IPS DF 19.7 (cell line): ENCODE results near the gene SLC35F1.
A peak's percentile ranks its signal among the peaks of the same experiment; 100 is the strongest.
"Not testable (repeated sequence)": the region's sequence is repeated elsewhere in the genome, so short reads cannot be mapped to it uniquely, and the experiment has no call there.

Experiments used
- DNase-seq: peaks from one replicate; pipeline ENCODE4 v3.0.0-alpha.2; 2013; ENCODE audit warnings: low read depth, low spot score

The SLC35F1 gene

GRCh38 chr6:117992856-117993255, 85.8 kb downstream of the SLC35F1 start:
- no peak for DNase-seq

DNA sequence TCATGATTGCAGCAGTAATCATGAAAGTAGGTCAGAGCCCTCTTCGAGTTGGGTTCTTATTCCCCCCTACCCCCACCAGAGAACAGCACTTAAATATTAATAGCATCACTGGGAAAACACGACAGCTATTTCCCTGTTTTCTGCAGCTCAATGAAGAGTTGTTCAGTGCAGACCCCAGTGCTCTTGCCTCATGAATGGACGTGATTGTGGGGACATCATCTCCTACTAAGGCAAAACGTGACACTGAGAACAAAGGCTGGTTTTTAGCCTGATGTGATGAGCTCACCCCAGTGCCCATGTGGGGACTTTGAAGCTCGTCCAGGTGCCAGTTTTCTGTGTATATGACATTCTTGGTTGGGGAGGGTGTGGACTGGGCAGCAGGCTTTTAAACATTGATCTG, 105.9 kb downstream of the SLC35F1 start:
- DNase-seq = no peak

- no peak for DNase-seq
These were observed 109.5 kb downstream of the SLC35F1 start for GRCh38 chr6:118016532-118016931.

- DNase-seq = no peak
These were observed 110.3 kb downstream of the SLC35F1 start for GRCh38 chr6:118017301-118017848.

DNA sequence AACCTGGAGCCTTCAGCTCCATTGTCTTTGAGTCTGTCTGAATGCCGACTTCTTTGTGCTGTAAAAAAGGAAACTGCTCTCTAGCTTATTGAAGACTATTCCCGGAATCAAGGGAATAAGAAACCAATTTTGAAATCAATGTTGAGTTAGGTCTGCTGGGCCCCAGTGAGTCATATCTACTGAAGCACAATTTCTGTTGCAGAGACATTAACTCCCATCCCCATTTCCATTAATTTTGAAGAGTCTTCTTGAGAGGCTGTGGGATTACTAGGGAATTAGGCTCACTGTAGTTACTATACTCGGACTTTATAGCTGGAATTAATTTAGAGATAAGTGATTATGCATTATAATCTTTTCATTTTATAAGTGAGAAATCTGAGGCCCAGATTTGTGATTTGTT, 116.7 kb downstream of the SLC35F1 start:
- DNase-seq = no peak

DNA sequence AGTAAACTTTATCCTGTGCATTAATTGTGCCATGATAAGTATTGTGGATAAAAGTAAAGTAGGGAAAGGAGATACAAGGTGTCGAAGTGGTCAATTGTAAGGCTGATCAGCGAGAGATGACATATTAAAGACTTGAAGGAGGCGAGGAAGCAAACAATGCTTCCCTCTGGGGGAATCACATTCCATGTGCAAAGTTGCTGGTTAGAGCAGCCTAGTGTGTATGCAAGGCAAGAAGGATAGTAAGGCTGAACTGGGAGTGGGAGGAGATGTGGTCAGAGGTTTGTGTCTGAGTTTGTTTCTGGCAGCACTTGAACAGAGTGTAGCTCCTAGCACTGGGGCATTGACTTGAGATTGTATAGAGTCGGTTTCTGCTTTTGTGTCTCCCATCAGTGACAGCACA, 122.9 kb downstream of the SLC35F1 start:
- peak; percentile 1 for DNase-seq

- not testable (repeated sequence) for DNase-seq
These were observed 130.4 kb downstream of the SLC35F1 start for GRCh38 chr6:118037479-118037878.

- no peak for DNase-seq
These were observed 135.8 kb downstream of the SLC35F1 start for GRCh38 chr6:118042855-118043254.

DNA sequence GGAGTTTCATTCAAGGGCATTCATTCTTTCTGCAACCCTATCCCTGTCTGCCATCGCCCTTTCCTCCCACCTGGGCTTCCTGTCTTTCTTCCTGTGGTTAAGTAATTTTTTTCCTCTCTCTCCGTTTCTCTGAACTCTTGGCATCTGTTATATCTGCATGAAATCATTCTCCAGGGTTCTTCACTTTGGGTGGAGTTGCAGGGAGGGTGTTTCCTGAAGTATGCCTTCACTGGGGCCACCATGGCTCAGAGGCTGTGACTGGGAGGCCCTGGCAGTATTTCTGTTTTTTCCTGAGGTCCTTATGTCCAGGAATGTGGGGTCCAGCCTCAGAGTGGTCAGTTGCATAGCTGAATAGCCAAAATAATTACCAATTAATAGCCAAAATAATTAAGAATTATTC, 137.2 kb downstream of the SLC35F1 start:
- DNase-seq = no peak

DNA sequence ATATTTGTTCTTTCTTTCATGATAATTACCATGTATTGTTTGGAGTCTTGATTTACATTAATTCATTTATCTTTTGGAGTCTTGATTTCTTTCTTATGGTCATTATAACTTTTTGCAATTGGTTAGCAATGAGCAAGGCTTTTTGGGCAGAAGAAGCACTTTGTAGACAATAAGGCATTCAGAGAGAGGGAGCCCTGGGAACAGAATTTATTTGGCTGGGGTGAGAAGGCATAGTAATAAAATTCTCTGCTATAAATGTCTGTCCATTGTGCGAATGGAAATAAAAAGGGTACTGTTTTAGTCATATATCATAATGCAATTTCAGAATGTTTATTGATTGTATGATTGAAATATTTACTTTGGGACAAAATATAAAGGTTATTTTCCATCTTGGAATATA, 147.0 kb downstream of the SLC35F1 start:
- DNase-seq = no peak

DNA sequence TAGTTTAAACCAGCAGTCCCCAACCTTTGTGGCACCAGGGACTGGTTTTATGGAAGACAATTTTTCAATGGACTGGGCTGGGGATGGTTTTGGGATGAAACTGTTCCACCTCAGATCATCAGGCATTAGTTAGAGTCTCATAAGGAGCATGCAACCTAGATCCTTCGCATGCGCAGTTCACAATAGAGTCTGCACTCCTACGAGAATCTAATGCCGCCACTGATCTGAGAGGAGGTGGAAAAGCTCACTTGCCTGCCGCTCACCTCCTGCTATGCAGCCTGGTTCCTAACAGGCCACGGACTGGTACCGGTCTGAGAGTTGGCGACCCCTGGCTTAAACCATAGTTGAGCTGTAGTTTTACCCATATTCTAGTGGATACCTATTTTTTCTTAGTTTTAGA, 154.6 kb downstream of the SLC35F1 start:
- no peak for DNase-seq

- no peak for DNase-seq
These were observed 173.5 kb downstream of the SLC35F1 start for GRCh38 chr6:118080547-118080946.

GRCh38 chr6:118083711-118084110, 176.6 kb downstream of the SLC35F1 start:
- DNase-seq = no peak

GRCh38 chr6:118085665-118086064, 178.6 kb downstream of the SLC35F1 start:
- DNase-seq = no peak

DNA sequence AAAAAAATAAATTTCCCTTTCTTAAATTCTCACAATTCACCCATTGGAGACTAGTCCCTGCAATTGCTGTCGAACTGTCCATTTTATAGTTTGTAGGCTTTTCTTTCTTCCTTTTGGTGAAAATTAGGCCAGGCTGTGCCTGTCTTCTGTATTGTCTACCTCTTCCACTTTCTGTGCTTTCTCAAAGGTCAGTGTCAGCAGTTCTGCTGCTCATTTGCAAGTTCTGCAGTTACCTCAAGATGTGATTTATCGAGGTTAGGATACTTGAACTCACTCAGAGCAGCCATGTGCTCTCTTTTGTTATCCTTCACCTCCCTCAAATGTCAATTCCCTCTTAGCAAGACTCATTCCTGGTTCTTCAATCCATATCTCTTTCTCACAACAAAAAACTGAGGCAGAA, 179.1 kb downstream of the SLC35F1 start:
- DNase-seq = no peak

DNA sequence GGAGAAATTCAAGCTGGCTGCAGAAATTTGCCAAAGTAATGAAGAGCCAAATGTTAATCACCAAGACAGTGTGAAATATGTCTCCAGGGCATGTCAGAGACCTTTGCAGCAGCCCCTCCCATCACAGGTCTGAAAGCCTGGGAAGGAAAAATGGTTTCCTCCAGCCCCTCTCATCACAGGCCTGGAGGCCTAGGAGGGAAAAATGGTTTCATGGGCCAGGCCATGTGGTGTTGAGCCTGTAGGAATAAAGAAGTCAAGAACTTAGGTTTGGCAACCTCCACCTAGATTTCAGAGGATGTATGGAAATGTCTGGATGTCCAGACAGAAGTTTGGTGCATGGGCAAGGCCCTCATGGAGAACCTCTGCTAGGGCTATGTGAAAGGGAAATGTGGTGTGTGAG, 185.0 kb downstream of the SLC35F1 start:
- DNase-seq = no peak

DNA sequence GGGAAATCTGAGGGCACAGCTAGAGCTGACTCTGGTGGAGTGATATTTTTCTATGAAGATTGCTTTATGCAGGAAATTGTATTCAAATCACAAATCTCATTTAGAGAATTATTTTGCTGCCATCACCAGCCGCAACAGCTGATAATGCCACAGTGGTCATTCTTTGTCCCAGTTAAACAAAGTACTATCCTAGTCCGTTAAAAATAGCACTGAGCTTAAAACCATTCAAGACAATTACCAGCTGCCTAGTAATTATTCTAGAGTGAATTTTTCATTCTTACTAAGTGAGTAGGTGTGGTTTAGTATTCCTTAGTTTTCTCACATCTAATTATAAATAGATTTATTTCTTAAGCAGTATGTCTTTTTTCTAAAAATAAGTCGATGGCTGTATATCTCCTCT, 190.5 kb downstream of the SLC35F1 start:
- DNase-seq = no peak

GRCh38 chr6:118100717-118101116, 193.7 kb downstream of the SLC35F1 start:
- no peak for DNase-seq

DNA sequence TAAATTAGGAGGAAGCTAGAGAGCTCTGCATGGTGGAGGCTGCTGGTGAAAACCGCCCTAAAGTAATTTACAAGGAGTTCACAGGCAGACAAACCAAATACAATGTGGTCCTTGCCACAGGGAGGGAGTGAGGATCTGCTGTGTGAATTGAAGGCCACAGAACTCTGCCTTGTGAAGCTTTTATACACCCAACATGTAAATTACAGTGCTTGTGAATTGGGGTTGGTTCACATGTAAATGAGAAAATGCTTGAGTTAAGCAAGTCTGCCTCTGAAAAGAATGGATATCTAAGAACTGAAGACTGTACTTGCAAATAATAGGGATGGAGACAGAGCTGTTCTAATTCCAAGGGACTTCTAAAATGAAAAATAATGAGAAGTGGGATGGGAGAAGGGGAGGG, 194.2 kb downstream of the SLC35F1 start:
- DNase-seq = no peak

DNA sequence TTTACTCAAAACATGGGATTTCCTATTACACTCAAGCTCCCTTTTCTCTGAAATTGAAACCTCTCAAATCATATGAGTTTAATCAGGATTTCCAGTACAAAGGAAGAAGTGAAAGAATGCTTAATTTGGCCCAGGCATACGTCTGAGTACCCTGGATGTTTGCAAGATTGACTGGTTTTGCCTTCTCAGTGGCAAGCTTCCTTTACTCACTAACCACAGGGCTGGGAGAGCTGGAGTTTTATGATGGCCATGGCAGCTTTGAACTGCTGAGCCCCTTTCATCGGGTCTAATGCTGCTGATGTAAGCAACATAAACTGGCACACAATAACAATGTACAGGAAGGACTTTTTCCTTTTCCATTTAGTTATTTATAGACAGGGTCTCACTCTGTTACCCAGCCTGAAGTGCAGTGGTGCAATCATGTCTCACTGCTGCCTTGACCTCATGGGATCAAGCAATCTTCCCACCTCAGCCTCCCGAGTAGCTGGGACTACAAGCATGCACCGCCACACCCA, 194.8 kb downstream of the SLC35F1 start:
- no peak for DNase-seq

DNA sequence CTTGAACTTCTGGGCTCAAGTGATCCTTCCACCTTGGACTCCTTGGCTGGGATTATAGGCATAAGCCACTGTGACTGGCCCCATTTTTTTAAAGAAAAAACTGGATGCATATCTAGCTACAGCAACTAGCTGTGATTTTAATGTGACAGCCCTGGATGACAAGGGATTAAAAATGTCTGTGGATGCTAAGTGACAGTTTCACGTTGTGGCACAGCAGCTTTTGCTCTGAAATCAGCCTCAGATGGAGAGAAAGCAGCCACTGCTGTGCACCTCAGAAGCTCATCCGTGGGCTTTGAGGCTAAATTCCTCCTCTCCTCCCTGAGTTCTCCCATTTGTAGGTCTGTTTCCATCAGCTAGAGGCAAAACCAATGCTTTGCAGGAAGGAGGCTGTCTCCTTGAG, 195.3 kb downstream of the SLC35F1 start:
- DNase-seq = no peak

GRCh38 chr6:118103381-118104146, 196.5 kb downstream of the SLC35F1 start:
- no peak for DNase-seq

DNA sequence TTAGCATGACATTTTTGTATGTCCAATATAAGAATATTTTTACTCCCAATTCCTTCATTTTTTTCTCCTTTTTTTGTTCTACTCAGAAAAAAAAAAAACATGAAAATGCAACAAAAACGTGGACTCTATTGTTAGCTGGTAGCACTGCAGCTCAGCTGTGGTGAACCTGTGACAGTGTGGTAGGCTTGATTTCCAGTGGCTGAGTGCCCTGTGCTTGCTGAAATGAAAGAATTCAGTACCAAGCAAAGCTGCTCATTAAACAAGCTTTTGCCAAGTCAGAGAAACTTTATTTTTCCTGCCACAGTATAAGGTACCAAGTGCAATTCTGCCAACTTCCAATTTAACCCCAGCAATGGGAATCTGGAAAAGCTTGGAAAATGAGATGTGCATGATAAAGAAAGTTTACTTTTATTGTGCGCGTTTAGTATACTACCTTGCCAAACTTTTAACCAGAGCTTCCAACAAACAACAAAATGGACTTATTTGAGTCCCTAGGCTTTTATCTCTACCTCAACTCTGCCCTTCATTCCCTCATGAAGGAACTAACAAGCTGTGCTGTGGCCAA, 215.2 kb downstream of the SLC35F1 start:
- no peak for DNase-seq
